Liver (tissue), 9 donors: ENCODE results near the gene RBM33. TPM values are rescaled to one million over a fixed set of nuclear protein-coding genes. Genes with fewer than 3 reads are reported as not detected.

Experiments used
- DNase-seq: peaks from one replicate; pipeline ENCODE4 v3.0.0-alpha.2; 2017; ENCODE audit warnings: low spot score
- H3K27ac ChIP-seq, 2 donors: one replicate each; pipeline ENCODE4 v1.7.0; 2013; ENCODE audit warnings: inconsistent platforms in 2 of 2, low read length in 2 of 2, control low read depth in 1 of 2, low read depth in 1 of 2, mild to moderate bottlenecking in 1 of 2
- H3K27me3 ChIP-seq, 4 donors: one replicate each; pipeline versions ENCODE4 v1.6.1 to v1.7.0; 2013; ENCODE audit warnings: low read length in 3 of 4, inconsistent platforms in 1 of 4, mild to moderate bottlenecking in 1 of 4, moderate library complexity in 1 of 4; ENCODE audit not compliant: control insufficient read depth in 4 of 4, insufficient read depth in 4 of 4
- H3K36me3 ChIP-seq, 4 donors: one replicate each; pipeline versions ENCODE4 v1.6.1 to v1.7.0; 2013; ENCODE audit warnings: low read length in 3 of 4, mild to moderate bottlenecking in 3 of 4, low read depth in 1 of 4, moderate library complexity in 1 of 4; ENCODE audit not compliant: control insufficient read depth in 4 of 4, insufficient read depth in 3 of 4
- H3K4me1 ChIP-seq, 4 donors: one replicate each; pipeline versions ENCODE4 v1.6.1 to v1.7.0; 2013; ENCODE audit warnings: low read length in 3 of 4, mild to moderate bottlenecking in 3 of 4, moderate library complexity in 1 of 4; ENCODE audit not compliant: control insufficient read depth in 4 of 4, insufficient read depth in 4 of 4
- H3K4me3 ChIP-seq, 3 donors: one replicate each; pipeline versions ENCODE4 v1.6.1 to v1.7.0; 2013; ENCODE audit warnings: low read length in 3 of 3, control low read depth in 1 of 3, low read depth in 1 of 3, mild to moderate bottlenecking in 1 of 3
- H3K9ac ChIP-seq, 2 donors: one replicate each; pipeline ENCODE4 v1.7.0; 2013; ENCODE audit warnings: low read length in 2 of 2, mild to moderate bottlenecking in 2 of 2, moderate library complexity in 2 of 2, control low read depth in 1 of 2, low read depth in 1 of 2
- H3K9me3 ChIP-seq, 4 donors: one replicate each; pipeline versions ENCODE4 v1.6.1 to v1.7.0; 2013; ENCODE audit warnings: low read length in 3 of 4; ENCODE audit not compliant: control insufficient read depth in 4 of 4
- EGR1 ChIP-seq, 2 donors: IDR thresholded peaks; 2 replicates each; pipeline ENCODE4 v1.6.1; 2016 to 2018; ENCODE audit warnings: antibody characterized with exemption in 2 of 2, low read depth in 2 of 2
- FOXA1 ChIP-seq: IDR thresholded peaks from 2 replicates; pipeline ENCODE4 v1.6.1; 2016; ENCODE audit warnings: antibody characterized with exemption
- FOXA2 ChIP-seq: IDR thresholded peaks from 2 replicates; pipeline ENCODE4 v1.6.1; 2016; ENCODE audit warnings: antibody characterized with exemption
- GABPA ChIP-seq, 2 donors: IDR thresholded peaks in 1 of 2; conservative IDR thresholded peaks in 1 of 2; 2 replicates each; pipeline ENCODE4 v1.6.1; 2016; ENCODE audit warnings: antibody characterized with exemption in 2 of 2, mild to moderate bottlenecking in 1 of 2, moderate library complexity in 1 of 2
- HNF4A ChIP-seq, 2 donors: conservative IDR thresholded peaks; 2 replicates each; pipeline ENCODE4 v1.6.1; 2016; ENCODE audit warnings: antibody characterized with exemption in 2 of 2, mild to moderate bottlenecking in 2 of 2
- HNF4G ChIP-seq: IDR thresholded peaks from 2 replicates; pipeline ENCODE4 v1.6.1; 2016; ENCODE audit warnings: antibody characterized with exemption
- JUND ChIP-seq, 2 donors: IDR thresholded peaks; 2 replicates each; pipeline ENCODE4 v1.6.1; 2016; ENCODE audit warnings: antibody characterized with exemption in 2 of 2
- NR2F2 ChIP-seq: IDR thresholded peaks from 2 replicates; pipeline ENCODE4 v1.6.1; 2016; ENCODE audit warnings: antibody characterized with exemption
- RAD21 ChIP-seq, 2 donors: IDR thresholded peaks; 2 replicates each; pipeline ENCODE4 v1.6.1; 2016; ENCODE audit warnings: antibody characterized with exemption in 2 of 2, mild to moderate bottlenecking in 2 of 2
- RXRA ChIP-seq, 2 donors: IDR thresholded peaks; 2 replicates each; pipeline ENCODE4 v1.6.1; 2017 to 2018; ENCODE audit warnings: antibody characterized with exemption in 2 of 2, mild to moderate bottlenecking in 1 of 2
- SP1 ChIP-seq: IDR thresholded peaks from 2 replicates; pipeline ENCODE4 v1.6.1; 2018; ENCODE audit warnings: antibody characterized with exemption, mild to moderate bottlenecking
- TAF1 ChIP-seq: conservative IDR thresholded peaks from 2 replicates; pipeline ENCODE4 v1.6.1; 2016; ENCODE audit warnings: antibody characterized with exemption, mild to moderate bottlenecking
- YY1 ChIP-seq: IDR thresholded peaks from 2 replicates; pipeline ENCODE4 v1.6.1; 2016; ENCODE audit warnings: antibody characterized with exemption, mild to moderate bottlenecking
- WGBS: extraction: QIAGEN DNeasy Blood & Tissue Kit; methylation state at CpG from one replicate; pipeline ENCODE4 v1.1.7; 2013; 5-methylcytosine and 5-hydroxymethylcytosine counted together
- polyA plus RNA-seq, 2 donors: library from polyadenylated mRNA; stranded (reverse) in 1 of 2; unstranded in 1 of 2; fragments of 200-250 nt in 1 of 2; fragments of >200 nt in 1 of 2; fragmentation: Nextera tagmentation in 1 of 2; extraction: Ambion mirVana in 1 of 2; gene quantifications; one replicate each; pipeline versions ENCODE4 v1.2.1 to v1.2.3, GENCODE V29; 2013 to 2015
- total RNA-seq, 2 donors: library from RNA; depleted of rRNA; stranded (reverse); fragments of >200 nt; gene quantifications; one replicate each; pipeline ENCODE4 v1.2.3, GENCODE V29; 2014
- TF ChIP-seq, protein P1 (sequence below): IDR thresholded peaks from 2 replicates; pipeline ENCODE4 v1.6.1; 2016; ENCODE audit warnings: antibody characterized with exemption
- TF ChIP-seq, protein P2 (sequence below): IDR thresholded peaks from 2 replicates; pipeline ENCODE4 v1.6.1; 2016; ENCODE audit warnings: antibody characterized with exemption, mild to moderate bottlenecking
- TF ChIP-seq, protein P3 (sequence below): IDR thresholded peaks from 2 replicates; pipeline ENCODE4 v1.6.1; 2016; ENCODE audit warnings: antibody characterized with exemption
- TF ChIP-seq, protein P4 (sequence below): IDR thresholded peaks from 2 replicates; pipeline ENCODE4 v1.6.1; 2016; ENCODE audit warnings: antibody characterized with exemption
- TF ChIP-seq, protein P5 (sequence below): fragments of 150-350 bp; IDR thresholded peaks from 2 replicates; pipeline ENCODE4 v1.5.1; 2017; ENCODE audit warnings: improper control_type of control experiment, low read depth, low read length; ENCODE audit not compliant: missing input control
- donor health status: healthy.
- donor health status: healthy.
- donor health status: healthy.
- donor health status: healthy.
- donor health status: healthy.

Gene RBM33
- total and polyA plus RNA-seq, 4 donors = 7.8 to 48.9 (median 28.2) TPM

DNA sequence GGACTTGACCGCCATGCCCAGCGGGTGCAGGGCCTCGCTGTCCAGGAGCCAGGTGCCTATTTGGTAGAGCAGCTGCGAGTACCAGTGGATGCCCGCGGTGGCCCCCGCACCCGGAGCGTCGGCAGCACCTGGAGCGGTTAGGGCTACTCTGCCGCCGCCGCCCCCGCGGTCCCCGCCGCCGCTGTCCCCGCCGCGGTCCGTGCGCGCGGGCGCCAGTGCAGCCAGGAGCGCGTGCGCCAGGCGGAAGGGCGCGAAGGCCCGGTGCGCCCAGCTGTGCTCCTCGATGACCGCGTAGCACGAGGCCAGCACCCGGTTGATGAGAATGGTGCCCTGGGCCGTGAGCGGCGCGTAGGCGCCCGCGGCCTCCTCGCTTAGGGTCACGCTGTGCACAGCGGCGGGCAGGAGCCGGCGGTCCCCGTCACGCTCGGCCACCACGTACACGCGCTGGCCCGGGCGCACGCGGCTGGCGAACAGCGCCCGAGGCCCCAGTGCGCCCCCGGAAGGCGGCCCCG lies 158.5 kb downstream of the RBM33 start:
- Histone ChIP-seq H3K36me3 (peaks cover 0 to 6% (median 2%) of the 10 kb centered on the region in 4 donors), H3K4me3 (no peak overlapping the region), H3K27me3 (no peaks in the 10 kb centered on the region), H3K4me1 (peaks cover 5 to 46% (median 11%) of the 10 kb centered on the region in 4 donors), H3K9me3 (no peaks in the 10 kb centered on the region), H3K27ac (no peak overlapping the region), H3K9ac (no peak overlapping the region)
- WGBS = 68% methylated on average over 70 of the region's 70 CpGs
- TF ChIP-seq, protein P1, sequence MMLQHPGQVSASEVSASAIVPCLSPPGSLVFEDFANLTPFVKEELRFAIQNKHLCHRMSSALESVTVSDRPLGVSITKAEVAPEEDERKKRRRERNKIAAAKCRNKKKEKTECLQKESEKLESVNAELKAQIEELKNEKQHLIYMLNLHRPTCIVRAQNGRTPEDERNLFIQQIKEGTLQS = no peak
- no peak for TF ChIP-seq JUND (IDR thresholded peaks at IDR 0.05)
- no peak for TF ChIP-seq FOXA2
- TF ChIP-seq, protein P2, sequence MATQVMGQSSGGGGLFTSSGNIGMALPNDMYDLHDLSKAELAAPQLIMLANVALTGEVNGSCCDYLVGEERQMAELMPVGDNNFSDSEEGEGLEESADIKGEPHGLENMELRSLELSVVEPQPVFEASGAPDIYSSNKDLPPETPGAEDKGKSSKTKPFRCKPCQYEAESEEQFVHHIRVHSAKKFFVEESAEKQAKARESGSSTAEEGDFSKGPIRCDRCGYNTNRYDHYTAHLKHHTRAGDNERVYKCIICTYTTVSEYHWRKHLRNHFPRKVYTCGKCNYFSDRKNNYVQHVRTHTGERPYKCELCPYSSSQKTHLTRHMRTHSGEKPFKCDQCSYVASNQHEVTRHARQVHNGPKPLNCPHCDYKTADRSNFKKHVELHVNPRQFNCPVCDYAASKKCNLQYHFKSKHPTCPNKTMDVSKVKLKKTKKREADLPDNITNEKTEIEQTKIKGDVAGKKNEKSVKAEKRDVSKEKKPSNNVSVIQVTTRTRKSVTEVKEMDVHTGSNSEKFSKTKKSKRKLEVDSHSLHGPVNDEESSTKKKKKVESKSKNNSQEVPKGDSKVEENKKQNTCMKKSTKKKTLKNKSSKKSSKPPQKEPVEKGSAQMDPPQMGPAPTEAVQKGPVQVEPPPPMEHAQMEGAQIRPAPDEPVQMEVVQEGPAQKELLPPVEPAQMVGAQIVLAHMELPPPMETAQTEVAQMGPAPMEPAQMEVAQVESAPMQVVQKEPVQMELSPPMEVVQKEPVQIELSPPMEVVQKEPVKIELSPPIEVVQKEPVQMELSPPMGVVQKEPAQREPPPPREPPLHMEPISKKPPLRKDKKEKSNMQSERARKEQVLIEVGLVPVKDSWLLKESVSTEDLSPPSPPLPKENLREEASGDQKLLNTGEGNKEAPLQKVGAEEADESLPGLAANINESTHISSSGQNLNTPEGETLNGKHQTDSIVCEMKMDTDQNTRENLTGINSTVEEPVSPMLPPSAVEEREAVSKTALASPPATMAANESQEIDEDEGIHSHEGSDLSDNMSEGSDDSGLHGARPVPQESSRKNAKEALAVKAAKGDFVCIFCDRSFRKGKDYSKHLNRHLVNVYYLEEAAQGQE = no peak
- TF ChIP-seq RXRA (IDR thresholded peaks at IDR 0.05) = no peak
- TF ChIP-seq HNF4G = no peak
- TF ChIP-seq, protein P3, sequence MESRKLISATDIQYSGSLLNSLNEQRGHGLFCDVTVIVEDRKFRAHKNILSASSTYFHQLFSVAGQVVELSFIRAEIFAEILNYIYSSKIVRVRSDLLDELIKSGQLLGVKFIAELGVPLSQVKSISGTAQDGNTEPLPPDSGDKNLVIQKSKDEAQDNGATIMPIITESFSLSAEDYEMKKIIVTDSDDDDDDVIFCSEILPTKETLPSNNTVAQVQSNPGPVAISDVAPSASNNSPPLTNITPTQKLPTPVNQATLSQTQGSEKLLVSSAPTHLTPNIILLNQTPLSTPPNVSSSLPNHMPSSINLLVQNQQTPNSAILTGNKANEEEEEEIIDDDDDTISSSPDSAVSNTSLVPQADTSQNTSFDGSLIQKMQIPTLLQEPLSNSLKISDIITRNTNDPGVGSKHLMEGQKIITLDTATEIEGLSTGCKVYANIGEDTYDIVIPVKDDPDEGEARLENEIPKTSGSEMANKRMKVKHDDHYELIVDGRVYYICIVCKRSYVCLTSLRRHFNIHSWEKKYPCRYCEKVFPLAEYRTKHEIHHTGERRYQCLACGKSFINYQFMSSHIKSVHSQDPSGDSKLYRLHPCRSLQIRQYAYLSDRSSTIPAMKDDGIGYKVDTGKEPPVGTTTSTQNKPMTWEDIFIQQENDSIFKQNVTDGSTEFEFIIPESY = no peak
- TF ChIP-seq, protein P4, sequence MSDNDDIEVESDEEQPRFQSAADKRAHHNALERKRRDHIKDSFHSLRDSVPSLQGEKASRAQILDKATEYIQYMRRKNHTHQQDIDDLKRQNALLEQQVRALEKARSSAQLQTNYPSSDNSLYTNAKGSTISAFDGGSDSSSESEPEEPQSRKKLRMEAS = no peak
- no peak for TF ChIP-seq RAD21 (IDR thresholded peaks at IDR 0.05)
- TF ChIP-seq FOXA1 = no peak
- TF ChIP-seq, protein P5, sequence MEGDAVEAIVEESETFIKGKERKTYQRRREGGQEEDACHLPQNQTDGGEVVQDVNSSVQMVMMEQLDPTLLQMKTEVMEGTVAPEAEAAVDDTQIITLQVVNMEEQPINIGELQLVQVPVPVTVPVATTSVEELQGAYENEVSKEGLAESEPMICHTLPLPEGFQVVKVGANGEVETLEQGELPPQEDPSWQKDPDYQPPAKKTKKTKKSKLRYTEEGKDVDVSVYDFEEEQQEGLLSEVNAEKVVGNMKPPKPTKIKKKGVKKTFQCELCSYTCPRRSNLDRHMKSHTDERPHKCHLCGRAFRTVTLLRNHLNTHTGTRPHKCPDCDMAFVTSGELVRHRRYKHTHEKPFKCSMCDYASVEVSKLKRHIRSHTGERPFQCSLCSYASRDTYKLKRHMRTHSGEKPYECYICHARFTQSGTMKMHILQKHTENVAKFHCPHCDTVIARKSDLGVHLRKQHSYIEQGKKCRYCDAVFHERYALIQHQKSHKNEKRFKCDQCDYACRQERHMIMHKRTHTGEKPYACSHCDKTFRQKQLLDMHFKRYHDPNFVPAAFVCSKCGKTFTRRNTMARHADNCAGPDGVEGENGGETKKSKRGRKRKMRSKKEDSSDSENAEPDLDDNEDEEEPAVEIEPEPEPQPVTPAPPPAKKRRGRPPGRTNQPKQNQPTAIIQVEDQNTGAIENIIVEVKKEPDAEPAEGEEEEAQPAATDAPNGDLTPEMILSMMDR = no peak
- TF ChIP-seq NR2F2 = no peak
- no peak for TF ChIP-seq EGR1 (IDR thresholded peaks at IDR 0.05; ENCODE audit: low read depth in 2 of 2)
- TF ChIP-seq TAF1 = no peak
- no peak for TF ChIP-seq SP1
- TF ChIP-seq GABPA (IDR thresholded peaks at IDR 0.05 in 1 of 2, conservative IDR thresholded peaks at IDR 0.05 in 1 of 2) = no peak
- TF ChIP-seq HNF4A (conservative IDR thresholded peaks at IDR 0.05) = no peak
- no peak for TF ChIP-seq YY1
- DNase-seq = no peak
